ENCODE data around the gene MBNL1. TPM values are rescaled to one million over a fixed set of nuclear protein-coding genes. Genes with fewer than 3 reads are reported as not detected.
A peak's percentile ranks its signal among the peaks of the same experiment; 100 is the strongest.

The MBNL1 gene
- polyA plus RNA-seq, 1 donor: 53.6 TPM

GRCh38 chr3:152400887-152401286 is 132.2 kb downstream of the MBNL1 start:
- no peak overlapping the region for H3K4me3 ChIP-seq (ENCODE audit: low read length)
- H3K4me1 ChIP-seq (ENCODE audit: control insufficient read depth, insufficient read depth, low read length): peaks cover 3% of the 10 kb centered on the region
- H3K27ac ChIP-seq (ENCODE audit: low read length): no peak overlapping the region
- no peak for DNase-seq
- no peaks in the 10 kb centered on the region for H3K27me3 ChIP-seq (ENCODE audit: control insufficient read depth, insufficient read depth, low read length)
- peaks cover 2% of the 10 kb centered on the region for H3K36me3 ChIP-seq (ENCODE audit: control insufficient read depth, insufficient read depth, low read length)
- H3K9me3 ChIP-seq (ENCODE audit: control insufficient read depth, low read depth, low read length): no peaks in the 10 kb centered on the region

- DNase-seq: no peak
- Histone ChIP-seq H3K36me3 (ENCODE audit: control insufficient read depth, insufficient read depth, low read length) (peaks cover 2% of the 10 kb centered on the region), H3K9me3 (ENCODE audit: control insufficient read depth, low read depth, low read length) (no peaks in the 10 kb centered on the region), H3K4me3 (ENCODE audit: low read length) (no peak overlapping the region), H3K4me1 (ENCODE audit: control insufficient read depth, insufficient read depth, low read length) (peaks cover 3% of the 10 kb centered on the region), H3K27me3 (ENCODE audit: control insufficient read depth, insufficient read depth, low read length) (no peaks in the 10 kb centered on the region), H3K27ac (ENCODE audit: low read length) (no peak overlapping the region)
- WGBS (ENCODE audit: insufficient coverage, low lambda C conversion rate): no CpG with 5 or more reads among the region's 5 CpGs
These were observed 134.1 kb downstream of the MBNL1 start for GRCh38 chr3:152402695-152403451.

- no CpG with 5 or more reads among the region's 2 CpGs for WGBS (ENCODE audit: insufficient coverage, low lambda C conversion rate)
- H3K9me3 ChIP-seq (ENCODE audit: control insufficient read depth, low read depth, low read length): no peaks in the 10 kb centered on the region
- no peak overlapping the region for H3K27ac ChIP-seq (ENCODE audit: low read length)
- no peak overlapping the region for H3K4me3 ChIP-seq (ENCODE audit: low read length)
- peaks cover 2% of the 10 kb centered on the region for H3K36me3 ChIP-seq (ENCODE audit: control insufficient read depth, insufficient read depth, low read length)
- H3K4me1 ChIP-seq (ENCODE audit: control insufficient read depth, insufficient read depth, low read length): peaks cover 3% of the 10 kb centered on the region
- no peaks in the 10 kb centered on the region for H3K27me3 ChIP-seq (ENCODE audit: control insufficient read depth, insufficient read depth, low read length)
- no peak for DNase-seq
These were observed 134.9 kb downstream of the MBNL1 start for GRCh38 chr3:152403632-152404066.

GRCh38 chr3:152404976-152405375 is 136.2 kb downstream of the MBNL1 start:
- no CpG with 5 or more reads among the region's 1 CpG for WGBS (ENCODE audit: insufficient coverage, low lambda C conversion rate)
- no peak overlapping the region for H3K4me3 ChIP-seq (ENCODE audit: low read length)
- no peak for DNase-seq
- no peaks in the 10 kb centered on the region for H3K27me3 ChIP-seq (ENCODE audit: control insufficient read depth, insufficient read depth, low read length)
- peaks cover under 1% of the 10 kb centered on the region for H3K4me1 ChIP-seq (ENCODE audit: control insufficient read depth, insufficient read depth, low read length)
- no peaks in the 10 kb centered on the region for H3K9me3 ChIP-seq (ENCODE audit: control insufficient read depth, low read depth, low read length)
- no peak overlapping the region for H3K27ac ChIP-seq (ENCODE audit: low read length)
- peaks cover 2% of the 10 kb centered on the region for H3K36me3 ChIP-seq (ENCODE audit: control insufficient read depth, insufficient read depth, low read length)

GRCh38 chr3:152405915-152406802 is 137.4 kb downstream of the MBNL1 start:
- Histone ChIP-seq H3K4me1 (ENCODE audit: control insufficient read depth, insufficient read depth, low read length) (no peaks in the 10 kb centered on the region), H3K27me3 (ENCODE audit: control insufficient read depth, insufficient read depth, low read length) (no peaks in the 10 kb centered on the region), H3K27ac (ENCODE audit: low read length) (no peak overlapping the region), H3K4me3 (ENCODE audit: low read length) (no peak overlapping the region), H3K9me3 (ENCODE audit: control insufficient read depth, low read depth, low read length) (no peaks in the 10 kb centered on the region), H3K36me3 (ENCODE audit: control insufficient read depth, insufficient read depth, low read length) (peaks cover 2% of the 10 kb centered on the region)
- DNase-seq: no peak
- WGBS (ENCODE audit: insufficient coverage, low lambda C conversion rate): no CpG with 5 or more reads among the region's 3 CpGs

GRCh38 chr3:152413240-152413639 is 144.5 kb downstream of the MBNL1 start:
- WGBS (ENCODE audit: insufficient coverage, low lambda C conversion rate): no CpG with 5 or more reads among the region's 2 CpGs
- H3K4me1 ChIP-seq (ENCODE audit: control insufficient read depth, insufficient read depth, low read length): no peaks in the 10 kb centered on the region
- H3K36me3 ChIP-seq (ENCODE audit: control insufficient read depth, insufficient read depth, low read length): peaks cover 14% of the 10 kb centered on the region
- H3K9me3 ChIP-seq (ENCODE audit: control insufficient read depth, low read depth, low read length): no peaks in the 10 kb centered on the region
- H3K27me3 ChIP-seq (ENCODE audit: control insufficient read depth, insufficient read depth, low read length): no peaks in the 10 kb centered on the region
- no peak for DNase-seq
- H3K4me3 ChIP-seq (ENCODE audit: low read length): no peak overlapping the region
- H3K27ac ChIP-seq (ENCODE audit: low read length): no peak overlapping the region

GRCh38 chr3:152416808-152417580 is 148.3 kb downstream of the MBNL1 start:
- H3K36me3 ChIP-seq (ENCODE audit: control insufficient read depth, insufficient read depth, low read length): peaks cover 36% of the 10 kb centered on the region
- no peaks in the 10 kb centered on the region for H3K4me1 ChIP-seq (ENCODE audit: control insufficient read depth, insufficient read depth, low read length)
- no peaks in the 10 kb centered on the region for H3K27me3 ChIP-seq (ENCODE audit: control insufficient read depth, insufficient read depth, low read length)
- H3K27ac ChIP-seq (ENCODE audit: low read length): no peak overlapping the region
- 100% methylated on average over 1 of the region's 1 CpG for WGBS (ENCODE audit: insufficient coverage, low lambda C conversion rate)
- H3K9me3 ChIP-seq (ENCODE audit: control insufficient read depth, low read depth, low read length): no peaks in the 10 kb centered on the region
- no peak for DNase-seq
- no peak overlapping the region for H3K4me3 ChIP-seq (ENCODE audit: low read length)

GRCh38 chr3:152419748-152420147 is 151.0 kb downstream of the MBNL1 start:
- no CpG with 5 or more reads among the region's 7 CpGs for WGBS (ENCODE audit: insufficient coverage, low lambda C conversion rate)
- Histone ChIP-seq H3K36me3 (ENCODE audit: control insufficient read depth, insufficient read depth, low read length) (peaks cover 36% of the 10 kb centered on the region), H3K27ac (ENCODE audit: low read length) (no peak overlapping the region), H3K4me3 (ENCODE audit: low read length) (no peak overlapping the region), H3K9me3 (ENCODE audit: control insufficient read depth, low read depth, low read length) (peaks cover 3% of the 10 kb centered on the region), H3K27me3 (ENCODE audit: control insufficient read depth, insufficient read depth, low read length) (no peaks in the 10 kb centered on the region), H3K4me1 (ENCODE audit: control insufficient read depth, insufficient read depth, low read length) (no peaks in the 10 kb centered on the region)
- DNase-seq: no peak

GRCh38 chr3:152421162-152421561 is 152.4 kb downstream of the MBNL1 start:
- H3K4me1 ChIP-seq (ENCODE audit: control insufficient read depth, insufficient read depth, low read length): no peaks in the 10 kb centered on the region
- H3K27ac ChIP-seq (ENCODE audit: low read length): no peak overlapping the region
- H3K27me3 ChIP-seq (ENCODE audit: control insufficient read depth, insufficient read depth, low read length): no peaks in the 10 kb centered on the region
- WGBS (ENCODE audit: insufficient coverage, low lambda C conversion rate): no CpG with 5 or more reads among the region's 6 CpGs
- peaks cover 33% of the 10 kb centered on the region for H3K36me3 ChIP-seq (ENCODE audit: control insufficient read depth, insufficient read depth, low read length)
- no peak overlapping the region for H3K4me3 ChIP-seq (ENCODE audit: low read length)
- DNase-seq: no peak
- H3K9me3 ChIP-seq (ENCODE audit: control insufficient read depth, low read depth, low read length): peaks cover 3% of the 10 kb centered on the region

GRCh38 chr3:152426393-152426792 is 157.7 kb downstream of the MBNL1 start:
- Histone ChIP-seq H3K27ac (ENCODE audit: low read length) (no peak overlapping the region), H3K4me1 (ENCODE audit: control insufficient read depth, insufficient read depth, low read length) (no peaks in the 10 kb centered on the region)

More at GRCh38 chr3:152426393-152426792, 157.7 kb downstream of the MBNL1 start:
- peak in 1 of 2 donors; percentile 28 for DNase-seq
- H3K4me3 ChIP-seq (ENCODE audit: low read length): no peak overlapping the region
- peaks cover 4% of the 10 kb centered on the region for H3K36me3 ChIP-seq (ENCODE audit: control insufficient read depth, insufficient read depth, low read length)
- peaks cover 3% of the 10 kb centered on the region for H3K9me3 ChIP-seq (ENCODE audit: control insufficient read depth, low read depth, low read length)
- no peaks in the 10 kb centered on the region for H3K27me3 ChIP-seq (ENCODE audit: control insufficient read depth, insufficient read depth, low read length)

Data from large intestine (tissue), 3 donors.